Activated CD8-positive, alpha-beta T cell treated with anti-CD3 and anti-CD28 coated beads, Interleukin-2, amount 10 ng/mL, durations not matched to agents 7 days and 5 days (primary cell): ENCODE measurements around the gene PROKR1. TPM values are rescaled to one million over a fixed set of nuclear protein-coding genes. Genes with fewer than 3 reads are reported as not detected.
A peak's percentile ranks its signal among the peaks of the same experiment; 100 is the strongest.

Source experiments
- ATAC-seq: fragments of 150-1000 bp; cut with Tn5 transposase; one replicate; pipeline ENCODE4 v1.10.0; 2021; ENCODE audit warnings: moderate library complexity
- CTCF ChIA-PET: fragments of 350-600 bp; sonication (Branson Sonifier 250); formaldehyde crosslinking; loops from one replicate; lab custom pipeline; 2021; ENCODE audit warnings: antibody characterized with exemption; lab: Charles Lee
- POLR2A ChIA-PET: fragments of 350-600 bp; sonication (Branson Sonifier 250); formaldehyde crosslinking; loops from one replicate; lab custom pipeline; 2021; ENCODE audit warnings: antibody characterized with exemption; lab: Charles Lee
- DNase-seq: peaks from one replicate; pipeline ENCODE4 v3.0.0-alpha.2; 2020
- H3K27ac Mint-ChIP-seq: one replicate; pipeline ENCODE4 v1.8.0; 2021; ENCODE audit warnings: mild to moderate bottlenecking, mixed read lengths
- H3K27me3 Mint-ChIP-seq: one replicate; pipeline ENCODE4 v1.8.0; 2021; ENCODE audit warnings: low read depth, mixed read lengths
- H3K36me3 Mint-ChIP-seq: one replicate; pipeline ENCODE4 v1.8.0; 2021; ENCODE audit warnings: low read depth, mixed read lengths
- H3K4me1 Mint-ChIP-seq: one replicate; pipeline ENCODE4 v1.8.0; 2021; ENCODE audit warnings: low read depth, mixed read lengths
- H3K4me3 Mint-ChIP-seq: one replicate; pipeline ENCODE4 v1.8.0; 2021; ENCODE audit warnings: mild to moderate bottlenecking, mixed read lengths
- H3K9me3 Mint-ChIP-seq: one replicate; pipeline ENCODE4 v1.8.0; 2022; ENCODE audit warnings: mixed read lengths; ENCODE audit not compliant: insufficient read depth
- total RNA-seq, 2 experiments: library from RNA; stranded (reverse); gene quantifications; one replicate each; pipeline ENCODE4 v1.2.3, GENCODE V29; 2021

Gene PROKR1
- total RNA-seq, 2 experiments from 2014 or later, result not detected

- DNase-seq, result no peak
- no peak overlapping the region for H3K27ac Mint-ChIP-seq
- no peaks in the 10 kb centered on the region for H3K4me1 Mint-ChIP-seq
- ChIA-PET CTCF (no interaction called here), POLR2A (no interaction called here)
- no peak for ATAC-seq
- no peak overlapping the region for H3K4me3 Mint-ChIP-seq
- H3K27me3 Mint-ChIP-seq, result no peaks in the 10 kb centered on the region
- no peaks in the 10 kb centered on the region for H3K9me3 Mint-ChIP-seq
- H3K36me3 Mint-ChIP-seq, result no peaks in the 10 kb centered on the region
These were observed 22.6 kb upstream of the PROKR1 start for GRCh38 chr2:68620772-68621171.

GRCh38 chr2:68623820-68624219 lies 19.6 kb upstream of the PROKR1 start:
- ChIA-PET CTCF (interaction anchor here (1.1 to 2.2 kb wide), 2 partner anchors 29 to 85 kb away, joined by 3 to 8 read pairs; no protein-coding TSS in a partner anchor), POLR2A (no interaction called here)
- H3K36me3 Mint-ChIP-seq, result no peaks in the 10 kb centered on the region
- H3K9me3 Mint-ChIP-seq, result peaks cover 2% of the 10 kb centered on the region
- H3K27me3 Mint-ChIP-seq, result peaks cover 7% of the 10 kb centered on the region
- no peak overlapping the region for H3K27ac Mint-ChIP-seq
- no peak overlapping the region for H3K4me3 Mint-ChIP-seq
- no peak for DNase-seq
- ATAC-seq, result no peak
- no peaks in the 10 kb centered on the region for H3K4me1 Mint-ChIP-seq

DNA sequence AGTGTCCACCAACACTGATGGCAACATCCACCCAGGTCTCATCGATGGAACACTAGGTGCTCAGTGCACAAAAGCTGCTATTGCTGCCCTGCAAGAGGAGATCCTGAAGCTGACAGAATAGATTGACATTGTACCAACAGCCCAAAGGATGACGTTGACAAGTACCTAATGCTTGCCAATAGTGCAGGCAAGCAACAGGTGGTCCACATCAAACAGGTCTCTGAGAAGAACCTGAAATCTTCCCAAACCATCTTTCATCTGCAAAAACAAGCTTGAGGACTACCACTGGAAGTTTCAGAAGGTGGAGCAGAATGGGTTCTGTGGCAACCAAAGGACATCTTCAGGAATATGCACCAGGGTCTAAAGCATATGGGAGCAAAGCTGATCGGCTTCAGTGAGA lies 15.8 kb upstream of the PROKR1 start:
- ChIA-PET POLR2A (no interaction called here), CTCF (no interaction called here)
- DNase-seq (no peak), ATAC-seq (no peak)
- no peaks in the 10 kb centered on the region for H3K36me3 Mint-ChIP-seq
- H3K27ac Mint-ChIP-seq, result no peak overlapping the region
- peaks cover 13% of the 10 kb centered on the region for H3K27me3 Mint-ChIP-seq
- H3K4me3 Mint-ChIP-seq, result no peak overlapping the region
- no peaks in the 10 kb centered on the region for H3K4me1 Mint-ChIP-seq
- peaks cover 4% of the 10 kb centered on the region for H3K9me3 Mint-ChIP-seq

GRCh38 chr2:68632021-68632420 lies 11.4 kb upstream of the PROKR1 start:
- CTCF ChIA-PET, result no interaction called here
- no peak overlapping the region for H3K27ac Mint-ChIP-seq
- POLR2A ChIA-PET, result no interaction called here

DNA sequence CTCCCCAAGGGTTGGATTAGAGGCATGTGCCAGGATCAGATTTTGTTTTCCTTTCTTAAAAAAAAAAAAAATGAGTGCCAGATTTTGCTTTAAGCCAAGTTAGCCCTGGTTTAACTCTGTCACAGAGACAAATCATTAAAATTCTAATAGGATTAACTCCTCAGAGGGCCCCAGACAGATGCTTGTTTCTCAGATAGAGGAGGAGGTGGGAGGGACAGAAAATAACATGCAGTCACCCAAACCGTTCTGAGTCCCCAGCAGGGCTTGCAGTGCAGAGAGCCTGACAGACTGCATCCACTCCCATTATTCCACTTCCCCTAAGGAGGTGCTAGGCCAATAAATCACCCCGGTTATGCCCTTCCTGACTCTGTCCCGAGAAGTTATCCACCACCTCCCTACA lies 6.3 kb upstream of the PROKR1 start:
- peaks cover 4% of the 10 kb centered on the region for H3K9me3 Mint-ChIP-seq
- no peak overlapping the region for H3K27ac Mint-ChIP-seq
- CTCF ChIA-PET, result no interaction called here
- POLR2A ChIA-PET, result no interaction called here
- DNase-seq, result no peak
- ATAC-seq, result no peak
- H3K4me3 Mint-ChIP-seq, result no peak overlapping the region
- no peaks in the 10 kb centered on the region for H3K4me1 Mint-ChIP-seq
- H3K36me3 Mint-ChIP-seq, result peaks cover 3% of the 10 kb centered on the region
- peaks cover 33% of the 10 kb centered on the region for H3K27me3 Mint-ChIP-seq

More at GRCh38 chr2:68632021-68632420, 11.4 kb upstream of the PROKR1 start:
- H3K27me3 Mint-ChIP-seq, result peaks cover 18% of the 10 kb centered on the region
- no peaks in the 10 kb centered on the region for H3K36me3 Mint-ChIP-seq
- H3K4me1 Mint-ChIP-seq, result no peaks in the 10 kb centered on the region
- no peak for ATAC-seq
- no peak overlapping the region for H3K4me3 Mint-ChIP-seq
- peaks cover 4% of the 10 kb centered on the region for H3K9me3 Mint-ChIP-seq
- DNase-seq, result no peak

- peaks cover 72% of the 10 kb centered on the region for H3K27me3 Mint-ChIP-seq
- no peaks in the 10 kb centered on the region for H3K9me3 Mint-ChIP-seq
- CTCF ChIA-PET, result interaction anchor here (0.9 to 1.3 kb wide), 3 partner anchors 9 to 113 kb away, joined by 3 to 4 read pairs (median 3); no protein-coding TSS in a partner anchor
- no peak overlapping the region for H3K27ac Mint-ChIP-seq
- POLR2A ChIA-PET, result interaction anchor here (0.6 kb wide), 1 partner anchor 21 kb away, joined by 3 read pairs; no protein-coding TSS in a partner anchor
- peaks cover 8% of the 10 kb centered on the region for H3K4me1 Mint-ChIP-seq
- H3K36me3 Mint-ChIP-seq, result peaks cover 3% of the 10 kb centered on the region
- ATAC-seq (no peak), DNase-seq (no peak)
- peak overlapping the region; percentile 45 for H3K4me3 Mint-ChIP-seq
These were observed 601 bp downstream of the PROKR1 start for GRCh38 chr2:68643874-68644485.

DNA sequence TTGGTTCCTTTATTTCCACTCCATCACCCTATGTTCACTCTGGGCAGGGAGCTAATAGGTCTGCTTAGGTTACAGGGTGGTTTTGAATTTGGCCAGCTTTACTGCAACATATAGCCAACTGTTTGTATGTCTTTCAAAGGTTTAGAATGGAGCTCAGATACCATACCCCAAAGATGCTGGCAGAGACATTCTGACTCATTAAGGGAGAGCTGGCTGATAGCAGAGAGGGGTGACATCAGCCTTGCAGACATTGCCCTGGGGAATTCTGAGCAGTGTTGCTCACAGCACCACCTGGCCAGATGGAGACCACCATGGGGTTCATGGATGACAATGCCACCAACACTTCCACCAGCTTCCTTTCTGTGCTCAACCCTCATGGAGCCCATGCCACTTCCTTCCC lies 2.1 kb downstream of the PROKR1 start:
- peaks cover 3% of the 10 kb centered on the region for H3K36me3 Mint-ChIP-seq
- H3K27me3 Mint-ChIP-seq, result peaks cover 73% of the 10 kb centered on the region
- ATAC-seq (no peak), DNase-seq (no peak)
- POLR2A ChIA-PET, result no interaction called here
- CTCF ChIA-PET, result interaction anchor here (0.7 to 1.5 kb wide), 7 partner anchors 50 to 182 kb away, joined by 3 to 5 read pairs (median 4); partner anchors contain the start of genes APLF and FBXO48
- H3K4me3 Mint-ChIP-seq, result no peak overlapping the region
- H3K9me3 Mint-ChIP-seq, result no peaks in the 10 kb centered on the region
- H3K27ac Mint-ChIP-seq, result no peak overlapping the region
- H3K4me1 Mint-ChIP-seq, result peaks cover 12% of the 10 kb centered on the region

- CTCF ChIA-PET, result interaction anchor here (0.7 to 2.5 kb wide), 5 partner anchors 63 to 279 kb away, joined by 3 to 10 read pairs (median 4); partner anchors contain the start of genes APLF and FBXO48
These were observed 2.9 kb downstream of the PROKR1 start for GRCh38 chr2:68646303-68646702.

DNA sequence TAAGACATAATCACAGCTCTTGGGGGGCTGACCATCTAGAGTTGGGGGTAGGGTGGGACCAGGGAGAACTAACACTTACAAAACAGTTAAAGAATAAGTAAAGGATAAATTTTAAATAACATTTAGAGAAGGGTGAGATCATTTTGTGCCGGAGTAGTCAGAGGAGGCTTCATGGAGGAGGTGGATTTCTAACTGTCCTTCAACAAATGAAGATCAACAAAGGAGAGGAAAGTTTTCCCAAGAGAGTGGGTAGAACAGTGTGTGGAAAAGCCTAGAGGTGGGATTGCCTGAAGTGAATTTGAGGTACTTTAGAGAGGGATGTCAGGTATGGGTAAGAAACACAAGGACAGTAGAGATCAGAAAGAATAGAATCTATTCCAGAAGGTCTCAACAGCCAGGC lies 7.3 kb downstream of the PROKR1 start:
- ATAC-seq, result no peak
- H3K27ac Mint-ChIP-seq, result peak overlapping the region; percentile 1

More at GRCh38 chr2:68646303-68646702, 2.9 kb downstream of the PROKR1 start:
- POLR2A ChIA-PET, result interaction anchor here (0.6 kb wide), 1 partner anchor 22 kb away, joined by 4 read pairs; no protein-coding TSS in a partner anchor
- Mint-ChIP-seq H3K36me3 (no peaks in the 10 kb centered on the region), H3K27me3 (peaks cover 65% of the 10 kb centered on the region), H3K27ac (no peak overlapping the region), H3K4me3 (no peak overlapping the region), H3K4me1 (peaks cover 20% of the 10 kb centered on the region), H3K9me3 (no peaks in the 10 kb centered on the region)
- ATAC-seq (no peak), DNase-seq (no peak)

DNA sequence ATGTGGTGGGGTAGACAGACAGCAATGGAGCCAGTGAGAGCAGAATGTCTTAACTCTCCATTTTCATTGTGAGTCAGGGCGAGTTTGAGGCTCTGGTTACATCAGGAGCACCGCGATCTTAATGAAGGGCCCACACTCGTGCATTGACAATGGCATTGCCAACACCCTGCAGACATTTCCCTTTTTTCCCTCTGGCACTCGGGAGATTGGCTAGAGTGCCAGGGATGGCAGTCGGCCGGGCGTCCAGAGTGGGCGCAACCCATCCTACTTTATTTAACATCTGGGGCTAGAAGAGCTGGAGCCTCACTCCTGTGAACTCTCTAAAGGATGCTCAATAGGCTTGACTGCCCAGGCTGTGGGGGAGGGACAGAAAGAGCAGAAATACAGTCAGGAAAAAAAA lies 9.7 kb downstream of the PROKR1 start:
- Mint-ChIP-seq H3K4me1 (peaks cover 56% of the 10 kb centered on the region), H3K4me3 (no peak overlapping the region), H3K9me3 (no peaks in the 10 kb centered on the region), H3K27me3 (peaks cover 35% of the 10 kb centered on the region), H3K27ac (peak overlapping the region; percentile 40), H3K36me3 (peaks cover 2% of the 10 kb centered on the region)
- POLR2A ChIA-PET, result no interaction called here
- CTCF ChIA-PET, result interaction anchor here (0.6 to 3.7 kb wide), 9 partner anchors 10 to 344 kb away, joined by 3 to 21 read pairs (median 4); partner anchors contain the start of gene PROKR1
- DNase-seq (no peak), ATAC-seq (peak; percentile 31)

More for the DNA sequence above, 7.3 kb downstream of the PROKR1 start:
- no peak for DNase-seq
- Mint-ChIP-seq H3K9me3 (no peaks in the 10 kb centered on the region), H3K27me3 (peaks cover 40% of the 10 kb centered on the region), H3K4me3 (no peak overlapping the region), H3K36me3 (peaks cover 2% of the 10 kb centered on the region), H3K4me1 (peaks cover 58% of the 10 kb centered on the region)
- POLR2A ChIA-PET, result no interaction called here
- CTCF ChIA-PET, result interaction anchor here (1.3 to 3.7 kb wide), 4 partner anchors 54 to 187 kb away, joined by 5 to 21 read pairs (median 6); no protein-coding TSS in a partner anchor

DNA sequence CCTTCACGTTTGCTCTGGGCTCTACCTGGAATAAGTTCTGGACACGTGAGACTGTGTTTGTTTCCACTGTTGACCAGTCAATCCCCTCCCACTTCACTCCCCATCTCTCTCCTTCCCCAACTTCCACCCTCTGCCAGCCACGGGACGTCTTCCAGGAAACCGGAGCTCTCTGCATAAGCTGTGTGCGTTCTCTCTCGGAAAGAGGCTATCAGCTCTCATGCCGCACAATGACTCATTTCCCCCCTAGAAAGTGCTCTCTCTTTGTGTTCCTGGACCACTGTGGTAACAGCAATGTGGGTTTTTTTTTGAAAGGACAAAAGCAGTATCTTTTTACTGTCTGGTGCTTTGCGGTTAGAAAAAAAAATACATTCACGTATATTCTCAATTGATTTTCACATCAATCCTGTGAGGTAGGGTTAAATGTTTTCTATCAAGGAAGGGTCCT lies 10.2 kb downstream of the PROKR1 start:
- peaks cover 52% of the 10 kb centered on the region for H3K4me1 Mint-ChIP-seq
- DNase-seq (peak; percentile 77), ATAC-seq (peak; percentile 92)
- peak overlapping the region; percentile 27 for H3K4me3 Mint-ChIP-seq
- H3K27me3 Mint-ChIP-seq, result peaks cover 35% of the 10 kb centered on the region
- peaks cover 2% of the 10 kb centered on the region for H3K36me3 Mint-ChIP-seq
- H3K9me3 Mint-ChIP-seq, result no peaks in the 10 kb centered on the region
- POLR2A ChIA-PET, result no interaction called here
- CTCF ChIA-PET, result interaction anchor here (0.6 to 3.7 kb wide), 9 partner anchors 10 to 344 kb away, joined by 3 to 21 read pairs (median 3); partner anchors contain the start of gene PROKR1
- H3K27ac Mint-ChIP-seq, result peak overlapping the region; percentile 67

- H3K4me1 Mint-ChIP-seq, result peaks cover 24% of the 10 kb centered on the region
- no peak for DNase-seq
- no peak for ATAC-seq
- H3K27me3 Mint-ChIP-seq, result peaks cover 25% of the 10 kb centered on the region
- H3K9me3 Mint-ChIP-seq, result no peaks in the 10 kb centered on the region
- H3K27ac Mint-ChIP-seq, result no peak overlapping the region
- ChIA-PET POLR2A (no interaction called here), CTCF (interaction anchor here (0.7 to 1.3 kb wide), 2 partner anchors 51 to 195 kb away, joined by 3 read pairs; no protein-coding TSS in a partner anchor)
- no peak overlapping the region for H3K4me3 Mint-ChIP-seq
- H3K36me3 Mint-ChIP-seq, result peaks cover 2% of the 10 kb centered on the region
These were observed 14.9 kb downstream of the PROKR1 start for GRCh38 chr2:68658266-68658665.
